ENCODE data around the gene PNPLA8. TPM values are rescaled to one million over a fixed set of nuclear protein-coding genes. Genes with fewer than 3 reads are reported as not detected.
"Not testable (repeated sequence)": the region's sequence is repeated elsewhere in the genome, so short reads cannot be mapped to it uniquely, and the experiment has no call there.

PNPLA8 gene
- total RNA-seq, 2 experiments from 2014 or later: 18.8 to 18.9 TPM

DNA sequence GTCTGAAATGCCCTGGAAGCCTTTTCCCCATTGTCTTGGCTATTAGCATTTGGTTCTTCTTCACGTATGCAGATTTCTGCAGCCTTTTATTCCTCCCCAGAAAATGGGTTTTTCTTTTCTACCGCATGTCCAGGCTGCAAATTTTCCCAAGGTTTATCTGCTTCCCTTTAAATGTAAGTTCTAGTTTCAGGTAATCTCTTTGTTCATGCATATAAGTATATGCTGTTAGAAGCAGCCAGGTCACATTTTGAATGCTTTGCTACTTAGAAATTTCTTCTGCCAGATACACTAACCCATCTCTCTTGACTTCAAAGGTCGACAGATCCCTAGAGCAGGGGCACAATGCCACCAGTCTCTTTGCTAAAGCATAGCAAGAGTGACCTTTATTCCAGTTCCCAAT is 31.3 kb upstream of the PNPLA8 start:
- CTCF ChIA-PET: no interaction called here
- Mint-ChIP-seq H3K36me3 (ENCODE audit: low read depth) (peaks cover 30% of the 10 kb centered on the region), H3K4me3 (no peak overlapping the region), H3K9me3 (peaks cover 28% of the 10 kb centered on the region), H3K27ac (no peak overlapping the region), H3K27me3 (ENCODE audit: low read depth) (no peaks in the 10 kb centered on the region), H3K4me1 (ENCODE audit: low read depth) (no peaks in the 10 kb centered on the region)
- no peak for DNase-seq
- intact Hi-C loops (cut with micrococcal nuclease): no loop called here

DNA sequence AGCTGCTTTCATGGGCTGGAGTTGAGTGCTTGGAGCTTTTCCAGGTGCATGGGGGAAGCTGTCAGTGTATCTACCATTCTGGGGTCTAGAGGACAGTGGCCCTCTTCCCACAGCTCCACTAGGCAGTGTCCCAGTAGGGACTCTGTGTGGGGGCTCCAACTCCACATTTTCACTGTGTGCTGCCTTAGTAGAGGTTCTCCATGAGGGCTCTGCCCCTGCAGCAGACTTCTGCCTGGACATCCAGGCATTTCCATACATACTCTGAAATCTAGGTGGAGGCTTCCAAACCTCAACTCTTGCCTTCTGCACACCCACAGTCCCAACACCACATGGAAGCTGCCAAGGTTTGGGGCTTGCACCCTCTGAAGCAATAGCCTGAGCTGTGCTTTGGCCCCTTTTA is 30.7 kb upstream of the PNPLA8 start:
- H3K27ac Mint-ChIP-seq; intact Hi-C loops (cut with micrococcal nuclease); H3K4me3 Mint-ChIP-seq; CTCF ChIA-PET; DNase-seq; H3K4me1 Mint-ChIP-seq (ENCODE audit: low read depth); H3K27me3 Mint-ChIP-seq (ENCODE audit: low read depth): not testable (repeated sequence)
- Mint-ChIP-seq H3K36me3 (ENCODE audit: low read depth) (peaks cover 29% of the 10 kb centered on the region), H3K9me3 (peaks cover 28% of the 10 kb centered on the region)

GRCh38 chr7:108548141-108548896 is 22.4 kb upstream of the PNPLA8 start:
- intact Hi-C loops (cut with micrococcal nuclease); CTCF ChIA-PET; H3K9me3 Mint-ChIP-seq; H3K27me3 Mint-ChIP-seq (ENCODE audit: low read depth); H3K27ac Mint-ChIP-seq; DNase-seq; H3K4me3 Mint-ChIP-seq; H3K4me1 Mint-ChIP-seq (ENCODE audit: low read depth); H3K36me3 Mint-ChIP-seq (ENCODE audit: low read depth): not testable (repeated sequence)

- H3K4me3 Mint-ChIP-seq: no peak overlapping the region
- CTCF ChIA-PET: no interaction called here
- no peaks in the 10 kb centered on the region for H3K9me3 Mint-ChIP-seq
- H3K36me3 Mint-ChIP-seq (ENCODE audit: low read depth): no peaks in the 10 kb centered on the region
- peaks cover 3% of the 10 kb centered on the region for H3K27me3 Mint-ChIP-seq (ENCODE audit: low read depth)
- no peaks in the 10 kb centered on the region for H3K4me1 Mint-ChIP-seq (ENCODE audit: low read depth)
- DNase-seq: no peak
- intact Hi-C loops (cut with micrococcal nuclease): no loop called here
- H3K27ac Mint-ChIP-seq: no peak overlapping the region
These were observed 15.5 kb upstream of the PNPLA8 start for GRCh38 chr7:108541478-108541877.

GRCh38 chr7:108538685-108539084 is 12.8 kb upstream of the PNPLA8 start:
- CTCF ChIA-PET; DNase-seq; H3K9me3 Mint-ChIP-seq; H3K36me3 Mint-ChIP-seq (ENCODE audit: low read depth); H3K27me3 Mint-ChIP-seq (ENCODE audit: low read depth); H3K4me3 Mint-ChIP-seq; intact Hi-C loops (cut with micrococcal nuclease); H3K4me1 Mint-ChIP-seq (ENCODE audit: low read depth); H3K27ac Mint-ChIP-seq: not testable (repeated sequence)

DNA sequence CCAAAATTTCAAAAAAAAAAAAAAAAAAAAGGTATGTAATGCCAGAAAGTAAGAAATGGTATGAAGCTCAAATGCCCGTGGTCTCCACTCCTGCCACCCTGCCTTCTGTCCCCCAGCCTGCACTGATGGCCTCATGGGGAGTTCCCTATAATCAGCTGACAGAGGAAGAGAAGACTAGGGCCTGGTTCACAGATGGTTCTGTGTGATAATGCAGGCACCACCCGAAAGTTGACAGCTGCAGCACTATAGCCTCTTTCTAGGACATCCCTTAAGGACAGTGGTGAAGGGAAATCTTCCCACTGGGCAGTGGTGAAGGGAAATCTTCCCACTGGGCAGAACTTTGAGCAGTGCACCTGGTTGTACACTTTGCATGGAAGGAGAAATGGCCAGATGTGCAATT is 12.3 kb upstream of the PNPLA8 start:
- H3K27ac Mint-ChIP-seq; CTCF ChIA-PET; intact Hi-C loops (cut with micrococcal nuclease); DNase-seq; H3K4me3 Mint-ChIP-seq; H3K27me3 Mint-ChIP-seq (ENCODE audit: low read depth); H3K9me3 Mint-ChIP-seq; H3K36me3 Mint-ChIP-seq (ENCODE audit: low read depth); H3K4me1 Mint-ChIP-seq (ENCODE audit: low read depth): not testable (repeated sequence)

DNA sequence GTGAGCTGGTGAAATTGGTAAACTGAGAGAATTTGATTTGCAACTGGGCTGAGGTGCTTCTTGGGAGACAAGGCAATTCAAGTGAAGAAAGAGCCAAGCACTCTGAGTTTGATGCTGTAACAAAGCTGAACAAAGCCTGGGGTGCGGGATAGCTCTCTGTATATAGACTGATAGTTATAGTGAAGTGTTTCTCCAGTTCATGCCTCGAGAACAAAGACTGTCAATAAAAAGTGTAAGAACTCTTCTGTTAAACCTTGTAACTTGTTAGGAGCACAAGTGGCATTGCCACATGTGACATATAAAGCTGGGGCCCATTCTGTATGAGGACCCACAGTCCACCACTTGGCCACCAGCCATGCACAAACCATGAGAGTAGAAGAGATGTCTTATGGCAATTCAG is 11.3 kb upstream of the PNPLA8 start:
- Mint-ChIP-seq H3K27ac (no peak overlapping the region), H3K36me3 (ENCODE audit: low read depth) (no peaks in the 10 kb centered on the region), H3K27me3 (ENCODE audit: low read depth) (peaks cover 3% of the 10 kb centered on the region), H3K4me3 (no peak overlapping the region), H3K9me3 (no peaks in the 10 kb centered on the region), H3K4me1 (ENCODE audit: low read depth) (no peaks in the 10 kb centered on the region)
- intact Hi-C loops (cut with micrococcal nuclease): no loop called here
- CTCF ChIA-PET: no interaction called here
- no peak for DNase-seq

- intact Hi-C loops (cut with micrococcal nuclease): no loop called here
- H3K4me3 Mint-ChIP-seq: no peak overlapping the region
- CTCF ChIA-PET: no interaction called here
- peaks cover 3% of the 10 kb centered on the region for H3K27me3 Mint-ChIP-seq (ENCODE audit: low read depth)
- no peak for DNase-seq
- H3K36me3 Mint-ChIP-seq (ENCODE audit: low read depth): no peaks in the 10 kb centered on the region
- H3K9me3 Mint-ChIP-seq: no peaks in the 10 kb centered on the region
- H3K4me1 Mint-ChIP-seq (ENCODE audit: low read depth): no peaks in the 10 kb centered on the region
- H3K27ac Mint-ChIP-seq: no peak overlapping the region
These were observed 9.8 kb upstream of the PNPLA8 start for GRCh38 chr7:108535744-108536143.

- Mint-ChIP-seq H3K4me3 (no peak overlapping the region), H3K27me3 (ENCODE audit: low read depth) (peaks cover 3% of the 10 kb centered on the region), H3K27ac (no peak overlapping the region), H3K36me3 (ENCODE audit: low read depth) (no peaks in the 10 kb centered on the region), H3K9me3 (no peaks in the 10 kb centered on the region), H3K4me1 (ENCODE audit: low read depth) (no peaks in the 10 kb centered on the region)
- no peak for DNase-seq
- intact Hi-C loops (cut with micrococcal nuclease): no loop called here
- CTCF ChIA-PET: no interaction called here
These were observed 9.3 kb upstream of the PNPLA8 start for GRCh38 chr7:108535257-108535656.

GRCh38 chr7:108533712-108534111 is 7.8 kb upstream of the PNPLA8 start:
- intact Hi-C loops (cut with micrococcal nuclease): no loop called here
- Mint-ChIP-seq H3K4me1 (ENCODE audit: low read depth) (no peaks in the 10 kb centered on the region), H3K4me3 (no peak overlapping the region), H3K27ac (no peak overlapping the region), H3K9me3 (no peaks in the 10 kb centered on the region), H3K27me3 (ENCODE audit: low read depth) (no peaks in the 10 kb centered on the region), H3K36me3 (ENCODE audit: low read depth) (no peaks in the 10 kb centered on the region)
- no peak for DNase-seq
- CTCF ChIA-PET: interaction anchor here (1.0 kb wide), 1 partner anchor 18 kb away, joined by 3 read pairs; no protein-coding TSS in a partner anchor

DNA sequence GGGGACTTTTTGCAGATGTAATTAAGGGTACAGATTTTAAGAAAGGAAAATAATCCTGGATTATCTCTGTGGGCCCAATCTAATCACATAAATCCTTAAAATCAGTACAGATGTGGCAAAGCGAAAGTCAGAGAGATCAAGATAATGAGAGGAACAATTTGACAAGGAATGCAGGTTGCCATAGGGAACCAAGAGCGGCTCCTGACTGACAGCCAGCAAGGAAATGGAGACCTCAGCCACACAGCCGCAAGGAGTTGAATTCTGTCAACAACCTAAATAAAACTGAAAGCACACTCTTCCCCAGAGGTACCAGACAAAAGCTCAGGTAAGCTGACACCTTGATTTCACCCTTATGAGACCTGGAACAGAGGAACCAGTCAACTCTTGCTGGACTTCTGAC is 3.4 kb upstream of the PNPLA8 start:
- Mint-ChIP-seq H3K4me1 (ENCODE audit: low read depth) (peaks cover 10% of the 10 kb centered on the region), H3K9me3 (no peaks in the 10 kb centered on the region), H3K27me3 (ENCODE audit: low read depth) (no peaks in the 10 kb centered on the region), H3K27ac (no peak overlapping the region), H3K36me3 (ENCODE audit: low read depth) (peaks cover 1% of the 10 kb centered on the region), H3K4me3 (no peak overlapping the region)
- CTCF ChIA-PET: no interaction called here
- intact Hi-C loops (cut with micrococcal nuclease): loop anchor here (5.0 kb wide), 1 partner anchor 967 kb away; the partner anchor contains the start of genes COG5 and DUS4L
- DNase-seq: no peak

- DNase-seq: no peak
- Mint-ChIP-seq H3K36me3 (ENCODE audit: low read depth) (peaks cover 1% of the 10 kb centered on the region), H3K27me3 (ENCODE audit: low read depth) (no peaks in the 10 kb centered on the region), H3K4me3 (no peak overlapping the region), H3K4me1 (ENCODE audit: low read depth) (peaks cover 20% of the 10 kb centered on the region), H3K27ac (no peak overlapping the region), H3K9me3 (no peaks in the 10 kb centered on the region)
- CTCF ChIA-PET: no interaction called here
- intact Hi-C loops (cut with micrococcal nuclease): loop anchor here (5.0 kb wide), 1 partner anchor 966 kb away; the partner anchor contains the start of genes COG5 and DUS4L
These were observed 2.3 kb upstream of the PNPLA8 start for GRCh38 chr7:108528183-108528712.

DNA sequence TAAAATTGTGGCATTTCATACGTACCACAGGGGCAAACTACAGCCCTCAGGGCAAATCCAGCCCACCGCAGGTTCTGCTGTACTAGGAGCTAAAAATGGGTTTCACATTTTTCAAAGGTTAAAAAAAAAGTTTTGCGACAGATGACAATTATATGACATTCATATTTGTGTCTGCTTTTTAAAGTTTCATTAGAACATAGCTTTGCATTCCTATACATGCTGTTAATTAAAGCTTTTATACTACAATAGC is 758 bp upstream of the PNPLA8 start:
- no peak for DNase-seq
- intact Hi-C loops (cut with micrococcal nuclease): loop anchor here (1.0 to 5.0 kb wide), 6 partner anchors 43 to 964 kb away; partner anchors contain the start of genes COG5, DLD, DNAJB9 and DUS4L
- Mint-ChIP-seq H3K4me3 (peak overlapping the region; percentile 92), H3K4me1 (ENCODE audit: low read depth) (peaks cover 31% of the 10 kb centered on the region), H3K27ac (peak overlapping the region; percentile 97), H3K27me3 (ENCODE audit: low read depth) (no peaks in the 10 kb centered on the region), H3K9me3 (no peaks in the 10 kb centered on the region), H3K36me3 (ENCODE audit: low read depth) (peaks cover 1% of the 10 kb centered on the region)
- CTCF ChIA-PET: interaction anchor here (1.4 kb wide), 1 partner anchor 29 kb away, joined by 5 read pairs; no protein-coding TSS in a partner anchor

Measured in activated naive CD4-positive, alpha-beta T cell treated with anti-CD3 and anti-CD28 coated beads for 36 hours (primary cell).